Measurements from ENCODE around the gene USP19.

Gene USP19

GRCh38 chr3:49133226-49133951, 12.8 kb upstream of the USP19 start:
- no peak for TF ChIP-seq CTCF (conservative IDR thresholded peaks at IDR 0.05; ENCODE audit: control insufficient read depth, insufficient read depth, low read depth, low read length)
- peak overlapping the region; percentile 88 for H3K4me3 ChIP-seq (ENCODE audit: control insufficient read depth, low read depth, low read length)
- peak; percentile 84 for DNase-seq (ENCODE audit: low read depth)

- peak; percentile 68 for DNase-seq (ENCODE audit: low read depth)
- H3K4me3 ChIP-seq (ENCODE audit: control insufficient read depth, low read depth, low read length): peak within 1 kb of the TSS; percentile 88
These were observed 12.0 kb upstream of the USP19 start, which contains the start of gene LAMB2 for GRCh38 chr3:49132437-49133225. TSS of gene LAMB2 (minus strand) at chr3:49133050. CDS start at chr3:49132867, 183 bp downstream.

GRCh38 chr3:49132073-49132436, 11.4 kb upstream of the USP19 start:
- H3K4me3 ChIP-seq (ENCODE audit: control insufficient read depth, low read depth, low read length): peak overlapping the region; percentile 88

More at GRCh38 chr3:49132437-49133225, 12.0 kb upstream of the USP19 start, which contains the start of gene LAMB2:
- no peak for TF ChIP-seq CTCF (conservative IDR thresholded peaks at IDR 0.05; ENCODE audit: control insufficient read depth, insufficient read depth, low read depth, low read length)

GRCh38 chr3:49131576-49131975, 11.0 kb upstream of the USP19 start:
- peak overlapping the region; percentile 88 for H3K4me3 ChIP-seq (ENCODE audit: control insufficient read depth, low read depth, low read length)
- no peak for TF ChIP-seq CTCF (conservative IDR thresholded peaks at IDR 0.05; ENCODE audit: control insufficient read depth, insufficient read depth, low read depth, low read length)
- no peak for DNase-seq (ENCODE audit: low read depth)

More at GRCh38 chr3:49132073-49132436, 11.4 kb upstream of the USP19 start:
- no peak for TF ChIP-seq CTCF (conservative IDR thresholded peaks at IDR 0.05; ENCODE audit: control insufficient read depth, insufficient read depth, low read depth, low read length)
- DNase-seq (ENCODE audit: low read depth): no peak

- no peak overlapping the region for H3K4me3 ChIP-seq (ENCODE audit: control insufficient read depth, low read depth, low read length)
- TF ChIP-seq CTCF (conservative IDR thresholded peaks at IDR 0.05; ENCODE audit: control insufficient read depth, insufficient read depth, low read depth, low read length): no peak
- no peak for DNase-seq (ENCODE audit: low read depth)
These were observed 10.4 kb upstream of the USP19 start for GRCh38 chr3:49131040-49131439.

- no peak overlapping the region for H3K4me3 ChIP-seq (ENCODE audit: control insufficient read depth, low read depth, low read length)
- DNase-seq (ENCODE audit: low read depth): peak; percentile 26
- TF ChIP-seq CTCF (conservative IDR thresholded peaks at IDR 0.05; ENCODE audit: control insufficient read depth, insufficient read depth, low read depth, low read length): peak; percentile 12
These were observed 4.5 kb upstream of the USP19 start for GRCh38 chr3:49124991-49125670.

Data from fibroblast of mammary gland (primary cell).